HG03439 (cell line): ENCODE results near the gene CHN2.

ENCODE experiments used
- ATAC-seq: cut with Tn5 transposase; IDR thresholded peaks from one replicate; pipeline ENCODE4 v1.9.1; 2021; ENCODE audit warnings: mild to moderate bottlenecking, moderate library complexity; ENCODE audit not compliant: unreplicated experiment

The CHN2 gene

DNA sequence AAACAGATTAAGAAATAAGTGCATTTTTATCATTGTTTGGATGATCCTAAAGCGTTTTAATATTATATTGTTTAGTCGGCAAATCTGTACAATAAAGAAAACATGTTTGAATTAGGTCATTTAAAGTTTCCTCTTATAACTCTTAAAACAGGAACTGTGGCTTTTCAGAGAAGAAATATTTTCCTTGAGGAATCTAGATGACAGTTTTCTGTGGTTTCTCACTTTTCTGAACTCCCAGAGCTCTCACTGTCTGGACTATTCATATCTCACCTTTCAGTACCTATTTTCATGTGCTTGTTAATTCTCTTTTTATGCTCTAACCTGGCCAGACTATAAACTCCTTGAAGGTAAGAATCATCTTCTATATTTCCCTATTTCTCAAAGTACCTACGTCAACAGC lies 135.1 kb downstream of the CHN2 start:
- ATAC-seq, result no peak

- ATAC-seq, result no peak
These were observed 135.6 kb downstream of the CHN2 start for GRCh38 chr7:29330136-29330535.

GRCh38 chr7:29331163-29331562 lies 136.6 kb downstream of the CHN2 start:
- ATAC-seq, result no peak

GRCh38 chr7:29332042-29332811 lies 137.7 kb downstream of the CHN2 start:
- no peak for ATAC-seq

GRCh38 chr7:29332875-29333855 lies 138.6 kb downstream of the CHN2 start:
- ATAC-seq, result no peak

DNA sequence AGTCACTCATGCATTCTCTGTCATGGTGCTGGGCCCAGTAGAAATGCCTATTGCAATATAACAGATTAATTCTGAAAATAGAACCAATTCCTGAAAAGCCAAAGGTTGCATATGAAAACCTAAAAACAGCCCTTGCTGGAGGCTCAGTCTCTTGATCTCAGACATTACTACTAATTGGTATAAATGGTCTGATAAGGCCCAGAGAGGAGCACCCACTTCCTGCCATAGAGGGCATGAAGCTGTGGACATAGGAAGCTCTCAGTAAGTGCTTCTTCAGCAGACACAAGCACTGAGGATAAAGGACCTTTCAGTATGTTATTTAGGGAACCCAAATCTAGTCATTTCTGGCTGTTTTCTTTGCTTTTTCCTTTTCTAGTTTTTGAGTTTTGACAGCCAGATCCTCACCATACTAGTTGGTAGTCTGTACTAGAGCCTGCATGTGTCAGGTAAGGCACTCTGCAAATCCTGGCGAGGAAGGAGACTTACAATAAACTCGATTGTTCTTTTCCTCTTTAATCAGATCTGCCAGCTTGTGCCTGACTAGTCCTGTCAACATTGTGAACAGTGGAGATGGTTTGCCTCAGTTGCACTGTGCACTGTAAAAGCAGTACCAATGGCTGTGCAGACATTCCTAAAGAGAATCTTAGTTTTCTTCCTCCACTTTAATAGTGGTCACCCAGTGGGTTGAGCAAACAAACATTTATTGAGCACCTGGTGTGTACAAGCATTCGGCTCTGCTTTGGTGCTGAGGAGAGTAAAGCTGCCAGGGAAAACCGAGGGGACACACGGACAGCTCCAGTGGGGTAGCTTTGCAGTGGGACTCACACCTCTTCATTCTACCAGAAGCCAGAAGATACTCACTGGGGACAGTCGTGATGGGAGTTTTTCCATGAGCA lies 140.9 kb downstream of the CHN2 start:
- no peak for ATAC-seq

GRCh38 chr7:29337546-29338116 lies 143.1 kb downstream of the CHN2 start:
- no peak for ATAC-seq

- ATAC-seq, result no peak
These were observed 146.1 kb downstream of the CHN2 start for GRCh38 chr7:29340696-29341095.

DNA sequence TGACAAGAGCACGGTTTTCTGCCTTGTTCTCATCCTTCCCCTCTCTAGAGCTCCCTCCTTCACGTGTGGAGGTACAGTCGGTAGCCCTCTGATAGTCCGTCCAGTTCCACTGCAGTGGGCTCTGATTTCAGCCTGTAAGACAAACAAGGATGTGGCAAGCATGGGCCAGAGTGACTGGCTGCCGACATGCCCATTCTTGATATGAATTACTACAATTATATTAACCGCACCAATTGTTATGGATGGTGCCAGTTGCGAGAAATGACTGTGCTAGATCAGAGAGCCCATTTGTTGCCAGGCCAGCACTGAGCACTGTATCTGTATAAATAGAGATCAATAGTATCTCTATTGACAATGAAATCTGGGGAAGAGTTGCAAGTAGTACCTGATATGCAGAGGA lies 146.6 kb downstream of the CHN2 start:
- ATAC-seq, result no peak

GRCh38 chr7:29342761-29343160 lies 148.2 kb downstream of the CHN2 start:
- ATAC-seq, result no peak

GRCh38 chr7:29343399-29343798 lies 148.8 kb downstream of the CHN2 start:
- no peak for ATAC-seq

- ATAC-seq, result no peak
These were observed 149.9 kb downstream of the CHN2 start for GRCh38 chr7:29344334-29344978.

- no peak for ATAC-seq
These were observed 151.0 kb downstream of the CHN2 start for GRCh38 chr7:29345590-29345989.

DNA sequence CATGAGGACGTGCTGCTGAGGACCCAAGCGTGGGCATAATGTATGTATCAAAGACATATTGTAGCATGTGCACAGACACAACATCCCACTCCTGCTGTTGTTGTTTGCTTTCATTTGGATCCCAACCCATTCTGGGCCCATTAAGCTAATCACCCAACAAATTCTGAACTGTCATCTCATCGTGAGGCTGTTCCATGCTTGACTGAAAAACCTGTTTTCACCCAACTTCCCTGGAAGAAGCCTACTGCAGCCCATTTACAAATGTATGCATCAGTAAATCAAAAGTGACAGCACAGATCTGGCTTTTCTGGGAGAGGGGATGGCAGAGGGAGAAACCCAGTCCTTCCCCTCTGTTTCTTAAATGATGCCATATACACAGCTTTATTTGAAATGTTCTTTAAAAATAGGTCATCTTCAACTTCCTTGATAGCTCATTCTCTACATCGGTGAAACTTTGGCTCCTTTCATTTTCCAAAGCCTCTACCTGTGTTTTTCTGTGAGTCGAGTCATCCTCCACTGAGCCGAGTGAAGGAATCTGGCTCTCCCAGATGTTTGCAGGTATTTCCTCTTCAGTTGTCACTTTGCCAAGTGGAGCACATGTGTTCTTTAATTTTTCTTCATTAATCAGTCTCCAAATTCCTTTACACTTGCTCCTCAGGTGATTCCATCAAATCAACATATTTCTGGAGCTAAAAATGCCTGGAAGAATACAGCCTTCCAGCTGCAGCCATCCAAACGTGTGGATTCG lies 151.8 kb downstream of the CHN2 start:
- no peak for ATAC-seq

GRCh38 chr7:29349362-29349761 lies 154.8 kb downstream of the CHN2 start:
- ATAC-seq, result no peak

DNA sequence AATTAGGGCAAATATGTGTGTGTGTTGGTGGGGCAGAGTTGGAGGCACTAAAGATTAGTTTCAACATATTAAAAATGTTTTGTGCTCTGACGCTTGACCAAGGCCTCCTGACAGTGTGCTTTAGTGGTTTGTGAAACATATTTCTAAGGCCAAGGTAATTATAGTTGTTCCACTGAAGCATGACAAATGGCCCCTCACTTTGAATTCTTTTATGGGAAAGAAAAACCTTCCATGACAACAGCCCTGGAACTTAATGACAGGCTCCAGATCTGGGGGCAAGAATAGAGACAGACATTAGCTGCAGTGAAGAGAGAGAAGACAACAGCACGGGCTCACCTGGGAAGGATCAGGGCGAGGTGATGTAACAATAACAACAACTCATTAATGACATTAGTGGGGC lies 155.8 kb downstream of the CHN2 start:
- ATAC-seq, result no peak

GRCh38 chr7:29352041-29352440 lies 157.5 kb downstream of the CHN2 start:
- no peak for ATAC-seq

- ATAC-seq, result no peak
These were observed 159.2 kb downstream of the CHN2 start for GRCh38 chr7:29353810-29354209.

GRCh38 chr7:29354340-29354739 lies 159.8 kb downstream of the CHN2 start:
- no peak for ATAC-seq
